HEK293 (cell line): ENCODE results near the gene TMEM127.

ENCODE experiments used
- CTCF ChIP-seq: fragments of 450-650 bp; formaldehyde crosslinking; IDR thresholded peaks from 2 replicates; pipeline ENCODE4 v1.5.1; 2016; ENCODE audit warnings: missing biosample characterization, missing genetic modification characterization
- KLF16 ChIP-seq: fragments of 450-650 bp; formaldehyde crosslinking; IDR thresholded peaks from 2 replicates; pipeline ENCODE4 v1.5.1; 2017; ENCODE audit warnings: missing biosample characterization, missing genetic modification characterization
- ZBTB26 ChIP-seq: fragments of 450-650 bp; formaldehyde crosslinking; optimal IDR thresholded peaks from 2 replicates; pipeline ENCODE3; 2016; ENCODE audit warnings: missing biosample characterization, mild to moderate bottlenecking, missing genetic modification characterization
- ZNF785 ChIP-seq: fragments of 450-650 bp; formaldehyde crosslinking; IDR thresholded peaks from 2 replicates; pipeline ENCODE4 v1.5.1; 2016; ENCODE audit warnings: missing biosample characterization, missing genetic modification characterization
- ZSCAN16 ChIP-seq: fragments of 450-650 bp; formaldehyde crosslinking; IDR thresholded peaks from 2 replicates; pipeline ENCODE4 v1.5.1; 2016; ENCODE audit warnings: missing biosample characterization, missing genetic modification characterization
- ZSCAN23 ChIP-seq: fragments of 450-650 bp; formaldehyde crosslinking; IDR thresholded peaks from 2 replicates; pipeline ENCODE4 v1.5.1; 2016; ENCODE audit warnings: missing biosample characterization, missing genetic modification characterization

- TF ChIP-seq ZSCAN16 (tag by site-specific recombination): no peak
- TF ChIP-seq CTCF (tag by site-specific recombination): no peak
- TF ChIP-seq ZNF785 (tag by site-specific recombination): no peak
- no peak for TF ChIP-seq ZSCAN23
- no peak for TF ChIP-seq ZBTB26 (tag by site-specific recombination)
- no peak for TF ChIP-seq KLF16 (tag by site-specific recombination)
These were observed 56.1 kb downstream of the TMEM127 start for GRCh38 chr2:96209729-96210085.
